Duodenal mucosa (tissue), 2 donors: Measurements from ENCODE around the gene SLC17A7.
A peak's percentile ranks its signal among the peaks of the same experiment; 100 is the strongest.

Experiments used
- H3K27ac ChIP-seq: one replicate; pipeline ENCODE4 v1.7.0; 2013; ENCODE audit warnings: low read depth, low read length
- H3K27me3 ChIP-seq, 2 donors: one replicate each; pipeline ENCODE4 v1.7.0; 2013; ENCODE audit warnings: low read length in 2 of 2, control low read depth in 1 of 2; ENCODE audit not compliant: insufficient read depth in 2 of 2, control insufficient read depth in 1 of 2
- H3K36me3 ChIP-seq, 2 donors: one replicate each; pipeline ENCODE4 v1.7.0; 2013; ENCODE audit warnings: low read length in 2 of 2, control low read depth in 1 of 2; ENCODE audit not compliant: insufficient read depth in 2 of 2, control insufficient read depth in 1 of 2
- H3K4me1 ChIP-seq, 2 donors: one replicate each; pipeline ENCODE4 v1.7.0; 2013; ENCODE audit warnings: low read length in 2 of 2, control low read depth in 1 of 2; ENCODE audit not compliant: insufficient read depth in 2 of 2, control insufficient read depth in 1 of 2
- H3K4me3 ChIP-seq, 2 donors: one replicate each; pipeline ENCODE4 v1.7.0; 2013; ENCODE audit warnings: low read length in 2 of 2, low read depth in 1 of 2
- H3K9ac ChIP-seq, 2 donors: one replicate each; pipeline ENCODE4 v1.7.0; 2013; ENCODE audit warnings: low read length in 2 of 2, low read depth in 1 of 2
- H3K9me3 ChIP-seq, 2 donors: one replicate each; pipeline ENCODE4 v1.7.0; 2013; ENCODE audit warnings: low read length in 2 of 2, control low read depth in 1 of 2; ENCODE audit not compliant: control insufficient read depth in 1 of 2

Gene SLC17A7

GRCh38 chr19:49395581-49396407, 45.5 kb downstream of the SLC17A7 start:
- Histone ChIP-seq H3K9me3 (no peaks in the 10 kb centered on the region), H3K27me3 (no peaks in the 10 kb centered on the region), H3K9ac (no peak overlapping the region), H3K27ac (no peak overlapping the region), H3K36me3 (no peaks in the 10 kb centered on the region), H3K4me1 (peaks cover 0 to 4% of the 10 kb centered on the region in 2 donors), H3K4me3 (no peak overlapping the region)

GRCh38 chr19:49393881-49394280, 47.4 kb downstream of the SLC17A7 start:
- H3K27me3 ChIP-seq, result peaks cover 0 to 6% of the 10 kb centered on the region in 2 donors
- no peak overlapping the region for H3K4me3 ChIP-seq
- peaks cover 0 to 4% of the 10 kb centered on the region in 2 donors for H3K4me1 ChIP-seq
- H3K36me3 ChIP-seq, result no peaks in the 10 kb centered on the region
- H3K27ac ChIP-seq, result no peak overlapping the region
- H3K9me3 ChIP-seq, result no peaks in the 10 kb centered on the region
- H3K9ac ChIP-seq, result no peak overlapping the region

GRCh38 chr19:49391581-49392399, 49.5 kb downstream of the SLC17A7 start:
- Histone ChIP-seq H3K27ac (no peak overlapping the region), H3K4me3 (no peak overlapping the region), H3K27me3 (peaks cover 0 to 6% of the 10 kb centered on the region in 2 donors), H3K9ac (no peak overlapping the region), H3K36me3 (no peaks in the 10 kb centered on the region), H3K9me3 (no peaks in the 10 kb centered on the region), H3K4me1 (peaks cover 0 to 4% of the 10 kb centered on the region in 2 donors)

GRCh38 chr19:49390929-49391359, 50.4 kb downstream of the SLC17A7 start:
- Histone ChIP-seq H3K27ac (no peak overlapping the region), H3K27me3 (peaks cover 0 to 6% of the 10 kb centered on the region in 2 donors), H3K4me1 (peaks cover 0 to 4% of the 10 kb centered on the region in 2 donors), H3K4me3 (no peak overlapping the region), H3K36me3 (no peaks in the 10 kb centered on the region), H3K9ac (no peak overlapping the region), H3K9me3 (no peaks in the 10 kb centered on the region)

- Histone ChIP-seq H3K4me3 (no peak overlapping the region), H3K27ac (no peak overlapping the region), H3K9ac (no peak overlapping the region), H3K27me3 (peaks cover 0 to 6% of the 10 kb centered on the region in 2 donors), H3K4me1 (peaks cover 0 to 4% of the 10 kb centered on the region in 2 donors), H3K9me3 (no peaks in the 10 kb centered on the region), H3K36me3 (no peaks in the 10 kb centered on the region)
These were observed 51.0 kb downstream of the SLC17A7 start for GRCh38 chr19:49390131-49390928.

- H3K4me3 ChIP-seq, result no peak overlapping the region
- no peaks in the 10 kb centered on the region for H3K36me3 ChIP-seq
- H3K9ac ChIP-seq, result no peak overlapping the region
- H3K27ac ChIP-seq, result no peak overlapping the region
- H3K4me1 ChIP-seq, result peaks cover 0 to 4% of the 10 kb centered on the region in 2 donors
- peaks cover 0 to 6% of the 10 kb centered on the region in 2 donors for H3K27me3 ChIP-seq
- no peaks in the 10 kb centered on the region for H3K9me3 ChIP-seq
These were observed 51.9 kb downstream of the SLC17A7 start for GRCh38 chr19:49389406-49389805.

GRCh38 chr19:49387936-49388372, 53.4 kb downstream of the SLC17A7 start, which contains the start of gene KASH5:
TSS of gene KASH5 (plus strand) at chr19:49388249. CDS start at chr19:49390884, 2,635 bp downstream.
- no peaks in the 10 kb centered on the region for H3K36me3 ChIP-seq
- H3K4me3 ChIP-seq, result peak within 1 kb of the TSS in 1 of 2 donors; percentile 10
- H3K4me1 ChIP-seq, result peaks cover 0 to 4% of the 10 kb centered on the region in 2 donors
- H3K27me3 ChIP-seq, result peaks cover 0 to 6% of the 10 kb centered on the region in 2 donors
- no peak within 1 kb of the TSS for H3K9ac ChIP-seq
- no peak within 1 kb of the TSS for H3K27ac ChIP-seq
- H3K9me3 ChIP-seq, result no peaks in the 10 kb centered on the region

- H3K36me3 ChIP-seq, result no peaks in the 10 kb centered on the region
- peaks cover 4% of the 10 kb centered on the region in 2 donors for H3K9me3 ChIP-seq
- no peak overlapping the region for H3K4me3 ChIP-seq
- no peak overlapping the region for H3K9ac ChIP-seq
- H3K4me1 ChIP-seq, result no peaks in the 10 kb centered on the region
- no peaks in the 10 kb centered on the region for H3K27me3 ChIP-seq
- no peak overlapping the region for H3K27ac ChIP-seq
These were observed 57.7 kb downstream of the SLC17A7 start for GRCh38 chr19:49383599-49383998.

- H3K27me3 ChIP-seq, result no peaks in the 10 kb centered on the region
- H3K27ac ChIP-seq, result no peak overlapping the region
- H3K9ac ChIP-seq, result no peak overlapping the region
- peaks cover 4% of the 10 kb centered on the region in 2 donors for H3K9me3 ChIP-seq
- no peak overlapping the region for H3K4me3 ChIP-seq
- no peaks in the 10 kb centered on the region for H3K4me1 ChIP-seq
- no peaks in the 10 kb centered on the region for H3K36me3 ChIP-seq
These were observed 58.7 kb downstream of the SLC17A7 start for GRCh38 chr19:49382639-49383038.
